K562 (cell line): ENCODE data around the gene LBHD2. TPM values are rescaled to one million over a fixed set of nuclear protein-coding genes. Genes with fewer than 3 reads are reported as not detected.

ENCODE experiments used
- ATF4 ChIP-seq: fragments of 450-650 bp; formaldehyde crosslinking; IDR thresholded peaks from 2 replicates; pipeline ENCODE4 v1.4.0; 2022; ENCODE audit warnings: mild to moderate bottlenecking, moderate library complexity
- BRF2 ChIP-seq: IDR thresholded peaks from 3 replicates; pipeline ENCODE4 v1.6.1; 2011; ENCODE audit warnings: borderline replicate concordance, mild to moderate bottlenecking; ENCODE audit not compliant: insufficient read length, insufficient read depth
- CXXC5 ChIP-seq: fragments of 250-450 bp; sonication (Bioruptor Pico); IDR thresholded peaks from 2 replicates; pipeline ENCODE4 v1.8.0; 2022; ENCODE audit warnings: inconsistent platforms, mild to moderate bottlenecking, moderate library complexity
- DNMT1 ChIP-seq: fragments of 450-650 bp; IDR thresholded peaks from 2 replicates; pipeline ENCODE4 v1.6.1; 2016; ENCODE audit warnings: antibody characterized with exemption, mild to moderate bottlenecking
- E2F5 ChIP-seq: sonication (generic); formaldehyde crosslinking; IDR thresholded peaks from 2 replicates; pipeline ENCODE4 v1.8.0; 2022; ENCODE audit warnings: mild to moderate bottlenecking, missing genetic modification reagents
- EHMT2 ChIP-seq: fragments of 450-650 bp; IDR thresholded peaks from 2 replicates; pipeline ENCODE4 v1.6.1; 2018; ENCODE audit warnings: antibody characterized with exemption
- ETV6 ChIP-seq, 3 experiments: fragments of 150-350 bp in 1 of 3; sonication (generic) in 1 of 3; formaldehyde crosslinking in 1 of 3; IDR thresholded peaks; 2 replicates each; pipeline versions ENCODE4 v1.6.1 to v1.8.0; 2014 to 2022; ENCODE audit warnings: borderline replicate concordance in 2 of 3, low read depth in 2 of 3, antibody characterized with exemption in 1 of 3, low read length in 1 of 3, mild to moderate bottlenecking in 1 of 3, missing genetic modification reagents in 1 of 3
- MNT ChIP-seq, 2 experiments: fragments of 450-650 bp; conservative IDR thresholded peaks; 2 replicates each; pipeline ENCODE4 v1.6.1; 2017; ENCODE audit warnings: mild to moderate bottlenecking in 2 of 2, moderate library complexity in 2 of 2
- NONO ChIP-seq, 2 experiments: fragments of 200-400 bp in 1 of 2; fragments of 450-650 bp in 1 of 2; formaldehyde crosslinking in 1 of 2; IDR thresholded peaks; 2 replicates each; pipeline ENCODE4 v1.6.1; 2017; ENCODE audit warnings: low read depth in 2 of 2, mild to moderate bottlenecking in 2 of 2, moderate library complexity in 2 of 2, low read length in 1 of 2
- NR3C1 ChIP-seq: sonication (generic); formaldehyde crosslinking; IDR thresholded peaks from 2 replicates; pipeline ENCODE4 v1.8.1; 2022; ENCODE audit warnings: missing genetic modification reagents
- SMC3 ChIP-seq: conservative IDR thresholded peaks from 2 replicates; pipeline ENCODE4 v1.6.1; 2011; ENCODE audit warnings: low read depth, low read length, improper control_type of control experiment; ENCODE audit not compliant: insufficient read depth
- SNRNP70 ChIP-seq: fragments of 200-400 bp; formaldehyde crosslinking; optimal IDR thresholded peaks from 2 replicates; pipeline ENCODE3; 2017; ENCODE audit warnings: low read depth, low read length
- SPI1 ChIP-seq: IDR thresholded peaks from 2 replicates; pipeline ENCODE4 v1.6.1; 2011; ENCODE audit warnings: low read depth, low read length, control low read depth, borderline replicate concordance
- TAF7 ChIP-seq: fragments of 450-650 bp; IDR thresholded peaks from 2 replicates; pipeline ENCODE4 v1.6.1; 2016; ENCODE audit warnings: missing genetic modification characterization, missing compliant biosample characterization
- TAF9B ChIP-seq: fragments of 450-650 bp; IDR thresholded peaks from 2 replicates; pipeline ENCODE4 v1.6.1; 2018; ENCODE audit warnings: mild to moderate bottlenecking; ENCODE audit not compliant: partially characterized antibody
- TRIM24 ChIP-seq, 2 experiments: fragments of 450-650 bp; IDR thresholded peaks; 2 replicates each; pipeline ENCODE4 v1.6.1; 2016
- ZNF436 ChIP-seq: fragments of 250-450, 450-650 bp; sonication (Bioruptor Pico); formaldehyde crosslinking; IDR thresholded peaks from 2 replicates; pipeline ENCODE4 v1.7.0; 2020; ENCODE audit warnings: mild to moderate bottlenecking
- ZNF445 ChIP-seq: fragments of 250-450 bp; sonication (Bioruptor Pico); IDR thresholded peaks from 2 replicates; pipeline ENCODE4 v1.4.0; 2020; ENCODE audit warnings: low read depth, mild to moderate bottlenecking, moderate library complexity
- polyA plus RNA-seq, 8 experiments: library from polyadenylated mRNA; depleted of rRNA in 4 of 8; stranded (reverse) in 5 of 8; unstranded in 3 of 8; fragments of >200 nt; fragmentation: Nextera tagmentation in 2 of 8; fragmentation: Illumina TruSeq in 1 of 8; extraction: Ambion mirVana in 2 of 8; extraction: Trizol in 1 of 8; gene quantifications; 2 replicates each; pipeline versions ENCODE4 v1.2.1 to v1.2.3, GENCODE V29; 2011 to 2014; ENCODE audit warnings: inconsistent platforms in 1 of 8, missing spikeins in 1 of 8
- total RNA-seq, 7 experiments: library from RNA; depleted of rRNA in 6 of 7; stranded (reverse); fragments of >200 nt in 6 of 7; fragmentation: Illumina TruSeq in 2 of 7; extraction: Trizol in 2 of 7; gene quantifications; 2 replicates each; pipeline versions ENCODE4 v1.2.1 to v1.2.3, GENCODE V29; 2011 to 2021; ENCODE audit warnings: low replicate concordance in 1 of 7
- TF ChIP-seq, protein P1 (sequence below): fragments of 200-800 bp; sonication (Bioruptor generic); IDR thresholded peaks from 2 replicates; pipeline ENCODE4 v1.6.1; 2016; ENCODE audit warnings: missing genetic modification characterization, missing compliant biosample characterization

Gene LBHD2
- total and polyA plus RNA-seq, 9 of the 15 experiments (the other 6 are each of a cell fraction or from before 2014, with no cell fraction given) = not detected

GRCh38 chr14:103116636-103117035, 32.6 kb downstream of the LBHD2 start (continued):
- TF ChIP-seq, protein P1, sequence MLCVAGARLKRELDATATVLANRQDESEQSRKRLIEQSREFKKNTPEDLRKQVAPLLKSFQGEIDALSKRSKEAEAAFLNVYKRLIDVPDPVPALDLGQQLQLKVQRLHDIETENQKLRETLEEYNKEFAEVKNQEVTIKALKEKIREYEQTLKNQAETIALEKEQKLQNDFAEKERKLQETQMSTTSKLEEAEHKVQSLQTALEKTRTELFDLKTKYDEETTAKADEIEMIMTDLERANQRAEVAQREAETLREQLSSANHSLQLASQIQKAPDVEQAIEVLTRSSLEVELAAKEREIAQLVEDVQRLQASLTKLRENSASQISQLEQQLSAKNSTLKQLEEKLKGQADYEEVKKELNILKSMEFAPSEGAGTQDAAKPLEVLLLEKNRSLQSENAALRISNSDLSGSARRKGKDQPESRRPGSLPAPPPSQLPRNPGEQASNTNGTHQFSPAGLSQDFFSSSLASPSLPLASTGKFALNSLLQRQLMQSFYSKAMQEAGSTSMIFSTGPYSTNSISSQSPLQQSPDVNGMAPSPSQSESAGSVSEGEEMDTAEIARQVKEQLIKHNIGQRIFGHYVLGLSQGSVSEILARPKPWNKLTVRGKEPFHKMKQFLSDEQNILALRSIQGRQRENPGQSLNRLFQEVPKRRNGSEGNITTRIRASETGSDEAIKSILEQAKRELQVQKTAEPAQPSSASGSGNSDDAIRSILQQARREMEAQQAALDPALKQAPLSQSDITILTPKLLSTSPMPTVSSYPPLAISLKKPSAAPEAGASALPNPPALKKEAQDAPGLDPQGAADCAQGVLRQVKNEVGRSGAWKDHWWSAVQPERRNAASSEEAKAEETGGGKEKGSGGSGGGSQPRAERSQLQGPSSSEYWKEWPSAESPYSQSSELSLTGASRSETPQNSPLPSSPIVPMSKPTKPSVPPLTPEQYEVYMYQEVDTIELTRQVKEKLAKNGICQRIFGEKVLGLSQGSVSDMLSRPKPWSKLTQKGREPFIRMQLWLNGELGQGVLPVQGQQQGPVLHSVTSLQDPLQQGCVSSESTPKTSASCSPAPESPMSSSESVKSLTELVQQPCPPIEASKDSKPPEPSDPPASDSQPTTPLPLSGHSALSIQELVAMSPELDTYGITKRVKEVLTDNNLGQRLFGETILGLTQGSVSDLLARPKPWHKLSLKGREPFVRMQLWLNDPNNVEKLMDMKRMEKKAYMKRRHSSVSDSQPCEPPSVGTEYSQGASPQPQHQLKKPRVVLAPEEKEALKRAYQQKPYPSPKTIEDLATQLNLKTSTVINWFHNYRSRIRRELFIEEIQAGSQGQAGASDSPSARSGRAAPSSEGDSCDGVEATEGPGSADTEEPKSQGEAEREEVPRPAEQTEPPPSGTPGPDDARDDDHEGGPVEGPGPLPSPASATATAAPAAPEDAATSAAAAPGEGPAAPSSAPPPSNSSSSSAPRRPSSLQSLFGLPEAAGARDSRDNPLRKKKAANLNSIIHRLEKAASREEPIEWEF (CRISPR knock-in tag) = no peak
- peak; percentile 68 for TF ChIP-seq CXXC5 (CRISPR knock-in tag)
- no peak for TF ChIP-seq ATF4 (CRISPR knock-in tag)
- TF ChIP-seq DNMT1 = no peak
- no peak for TF ChIP-seq NR3C1 (CRISPR knock-in tag)
- no peak for TF ChIP-seq ZNF436
- no peak for TF ChIP-seq ZNF445 (CRISPR knock-in tag)
- no peak for TF ChIP-seq E2F5
- TF ChIP-seq TAF7 (tag) = no peak
- no peak for TF ChIP-seq TRIM24 (IDR thresholded peaks at IDR 0.05)
- TF ChIP-seq SNRNP70 = no peak
- no peak for TF ChIP-seq BRF2
- no peak for TF ChIP-seq ETV6 (IDR thresholded peaks at IDR 0.05; ENCODE audit: borderline replicate concordance in 1 of 2, low read depth in 2 of 2, low read length in 1 of 2)
- no peak for TF ChIP-seq ETV6 (CRISPR knock-in tag; IDR thresholded peaks at IDR 0.05; ENCODE audit: borderline replicate concordance)
- no peak for TF ChIP-seq NONO (IDR thresholded peaks at IDR 0.05; ENCODE audit: low read depth in 2 of 2, low read length in 1 of 2)
- TF ChIP-seq EHMT2 = no peak
- TF ChIP-seq SPI1 = no peak
- TF ChIP-seq MNT (conservative IDR thresholded peaks at IDR 0.05) = peak; percentile 44 to 50; a peak in 3 of 4 replicates
- TF ChIP-seq TAF9B = no peak
- no peak for TF ChIP-seq SMC3
